ENCODE measurements around the gene ABHD16A. TPM values are rescaled to one million over a fixed set of nuclear protein-coding genes. Genes with fewer than 3 reads are reported as not detected.

Gene ABHD16A
- total RNA-seq, 2 experiments from 2014 or later: 20.9 to 25.1 TPM

- Mint-ChIP-seq H3K36me3 (ENCODE audit: low read depth) (peaks cover 15% of the 10 kb centered on the region), H3K4me1 (peaks cover 33% of the 10 kb centered on the region), H3K27me3 (no peaks in the 10 kb centered on the region), H3K4me3 (peak overlapping the region; percentile 99), H3K27ac (peak overlapping the region; percentile 53), H3K9me3 (ENCODE audit: low read depth) (no peaks in the 10 kb centered on the region)
- DNase-seq: no peak
- no peak for ATAC-seq
- POLR2A ChIA-PET: interaction anchor here (0.5 kb wide), 1 partner anchor 273 kb away, joined by 5 read pairs; no protein-coding TSS in a partner anchor
- CTCF ChIA-PET: interaction anchor here (0.8 to 2.1 kb wide), 2 partner anchors 10 to 102 kb away, joined by 5 to 6 read pairs; no protein-coding TSS in a partner anchor
- intact Hi-C loops (cut with DNase I, micrococcal nuclease): no loop called here
These were observed 2.3 kb downstream of the ABHD16A start for GRCh38 chr6:31700740-31701401.

DNA sequence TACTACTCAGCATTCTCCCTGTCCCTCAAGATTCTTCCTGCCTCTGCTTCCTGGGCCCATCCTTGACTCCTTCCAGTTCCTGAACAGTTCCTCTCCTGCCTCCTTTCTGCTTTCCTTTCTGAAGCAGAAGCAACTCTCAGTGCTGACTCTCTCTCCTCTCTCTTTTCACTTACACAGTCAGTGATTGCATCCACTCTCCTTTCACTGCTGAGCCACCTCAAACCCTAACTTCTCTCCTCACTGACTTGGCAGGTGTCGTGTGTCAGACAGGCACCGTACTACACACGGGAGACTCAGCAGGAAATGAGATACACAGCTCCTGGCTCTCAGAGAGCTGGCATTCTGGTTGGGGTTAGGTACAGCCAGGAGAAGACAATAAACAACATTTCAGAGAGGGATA lies 5.6 kb downstream of the ABHD16A start:
- peak; percentile 34 for DNase-seq
- peak; percentile 70 for ATAC-seq
- Mint-ChIP-seq H3K4me3 (no peak overlapping the region), H3K4me1 (peaks cover 30% of the 10 kb centered on the region), H3K36me3 (ENCODE audit: low read depth) (peaks cover 25% of the 10 kb centered on the region), H3K27ac (peak overlapping the region; percentile 80), H3K27me3 (no peaks in the 10 kb centered on the region), H3K9me3 (ENCODE audit: low read depth) (no peaks in the 10 kb centered on the region)
- intact Hi-C loops (cut with DNase I, micrococcal nuclease): no loop called here
- CTCF ChIA-PET: interaction anchor here (0.7 to 1.3 kb wide), 3 partner anchors 33 to 134 kb away, joined by 3 read pairs; no protein-coding TSS in a partner anchor
- POLR2A ChIA-PET: no interaction called here

DNA sequence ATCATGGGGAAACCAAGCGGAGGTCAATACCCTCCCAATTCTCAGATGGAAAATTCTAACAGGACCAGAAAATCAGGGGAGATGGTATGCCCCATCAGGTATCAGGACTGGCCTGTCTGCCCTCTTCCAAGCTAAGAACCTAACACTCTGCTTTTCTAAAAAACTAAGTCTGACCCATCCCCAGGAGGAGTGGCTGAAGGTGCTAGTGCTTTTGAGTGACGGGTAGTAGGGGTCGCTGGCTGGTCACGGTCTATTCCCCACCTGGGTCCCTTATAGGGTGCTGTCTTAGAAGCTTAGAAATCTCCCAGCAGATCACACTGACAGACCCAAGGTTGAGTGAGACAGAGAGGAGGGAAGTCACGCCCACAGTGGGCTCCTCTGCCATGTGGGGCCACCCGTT lies 9.6 kb downstream of the ABHD16A start:
- no peak overlapping the region for H3K27ac Mint-ChIP-seq
- POLR2A ChIA-PET: interaction anchor here (0.7 kb wide), 1 partner anchor 67 kb away, joined by 4 read pairs; no protein-coding TSS in a partner anchor
- intact Hi-C loops (cut with DNase I, micrococcal nuclease): no loop called here
- peaks cover 26% of the 10 kb centered on the region for H3K36me3 Mint-ChIP-seq (ENCODE audit: low read depth)
- no peak overlapping the region for H3K4me3 Mint-ChIP-seq
- no peaks in the 10 kb centered on the region for H3K9me3 Mint-ChIP-seq (ENCODE audit: low read depth)
- no peaks in the 10 kb centered on the region for H3K27me3 Mint-ChIP-seq
- no peak for DNase-seq
- CTCF ChIA-PET: interaction anchor here (1.0 kb wide), 1 partner anchor 76 kb away, joined by 3 read pairs; no protein-coding TSS in a partner anchor
- ATAC-seq: no peak
- H3K4me1 Mint-ChIP-seq: peaks cover 17% of the 10 kb centered on the region

DNA sequence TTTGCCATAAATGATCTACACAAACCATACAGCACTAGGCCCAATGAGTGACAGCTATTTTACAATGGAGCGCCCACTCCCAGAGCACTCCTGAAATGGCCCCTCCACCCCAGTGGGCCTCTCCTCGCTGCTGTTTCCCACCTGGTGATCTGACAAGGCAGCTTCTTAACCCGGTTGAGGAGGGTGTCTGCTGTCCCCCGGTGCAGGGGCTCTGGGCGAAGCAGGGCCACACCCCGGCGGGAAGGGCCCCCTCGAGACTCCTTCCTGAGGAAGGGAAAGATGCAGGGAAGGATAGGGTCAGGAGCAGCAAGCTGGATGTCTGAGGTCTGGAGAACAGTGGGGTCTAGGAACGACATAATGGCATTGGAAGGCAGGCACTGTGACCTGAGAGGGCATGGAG lies 10.2 kb downstream of the ABHD16A start:
- Mint-ChIP-seq H3K36me3 (ENCODE audit: low read depth) (peaks cover 25% of the 10 kb centered on the region), H3K27ac (no peak overlapping the region), H3K9me3 (ENCODE audit: low read depth) (no peaks in the 10 kb centered on the region), H3K4me3 (no peak overlapping the region), H3K4me1 (peaks cover 15% of the 10 kb centered on the region), H3K27me3 (no peaks in the 10 kb centered on the region)
- DNase-seq (no peak), ATAC-seq (no peak)
- POLR2A ChIA-PET: no interaction called here
- intact Hi-C loops (cut with DNase I, micrococcal nuclease): no loop called here
- CTCF ChIA-PET: interaction anchor here (1.1 kb wide), 1 partner anchor 77 kb away, joined by 3 read pairs; no protein-coding TSS in a partner anchor

GRCh38 chr6:31692353-31692752 lies 10.8 kb downstream of the ABHD16A start:
- DNase-seq: no peak
- intact Hi-C loops (cut with DNase I, micrococcal nuclease): no loop called here
- no peak overlapping the region for H3K27ac Mint-ChIP-seq

DNA sequence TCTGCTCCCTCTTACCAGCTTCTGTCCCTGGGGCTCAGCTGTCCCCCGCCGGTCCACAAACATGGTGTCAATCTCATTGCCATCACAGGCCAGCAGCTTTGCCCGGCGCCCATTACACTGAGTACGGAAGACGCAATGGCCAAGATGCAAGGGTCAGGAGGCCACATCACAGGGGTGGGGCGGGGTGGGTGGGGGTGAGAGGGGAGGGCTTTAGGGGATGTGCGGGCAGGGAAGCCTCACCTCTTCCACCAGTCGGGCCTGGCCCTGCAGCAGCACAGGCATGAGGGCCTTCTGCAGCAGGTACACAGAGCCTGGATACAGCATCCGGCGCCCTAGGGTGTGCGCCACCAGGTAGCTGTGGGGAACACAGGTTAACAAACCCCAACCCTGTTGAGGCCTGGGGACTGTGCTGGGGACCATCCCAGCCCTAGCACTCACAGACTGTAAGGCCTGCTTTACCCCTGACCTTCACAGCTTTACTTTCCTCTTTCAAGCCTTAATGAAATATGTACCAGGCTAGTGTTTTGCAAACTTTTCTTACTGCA lies 11.5 kb downstream of the ABHD16A start:
- intact Hi-C loops (cut with DNase I, micrococcal nuclease): no loop called here
- Mint-ChIP-seq H3K27me3 (no peaks in the 10 kb centered on the region), H3K9me3 (ENCODE audit: low read depth) (no peaks in the 10 kb centered on the region), H3K4me1 (peaks cover 7% of the 10 kb centered on the region), H3K27ac (no peak overlapping the region), H3K36me3 (ENCODE audit: low read depth) (peaks cover 25% of the 10 kb centered on the region), H3K4me3 (no peak overlapping the region)
- ChIA-PET POLR2A (no interaction called here), CTCF (interaction anchor here (1.1 to 1.7 kb wide), 4 partner anchors 9 to 138 kb away, joined by 3 to 6 read pairs (median 4); no protein-coding TSS in a partner anchor)
- DNase-seq: no peak
- no peak for ATAC-seq

More at GRCh38 chr6:31692353-31692752, 10.8 kb downstream of the ABHD16A start:
- ATAC-seq: no peak
- ChIA-PET POLR2A (no interaction called here), CTCF (interaction anchor here (1.1 to 1.2 kb wide), 2 partner anchors 78 to 138 kb away, joined by 3 read pairs; no protein-coding TSS in a partner anchor)
- no peak overlapping the region for H3K4me3 Mint-ChIP-seq
- H3K4me1 Mint-ChIP-seq: peaks cover 9% of the 10 kb centered on the region
- H3K36me3 Mint-ChIP-seq (ENCODE audit: low read depth): peaks cover 26% of the 10 kb centered on the region
- no peaks in the 10 kb centered on the region for H3K9me3 Mint-ChIP-seq (ENCODE audit: low read depth)
- no peaks in the 10 kb centered on the region for H3K27me3 Mint-ChIP-seq

DNA sequence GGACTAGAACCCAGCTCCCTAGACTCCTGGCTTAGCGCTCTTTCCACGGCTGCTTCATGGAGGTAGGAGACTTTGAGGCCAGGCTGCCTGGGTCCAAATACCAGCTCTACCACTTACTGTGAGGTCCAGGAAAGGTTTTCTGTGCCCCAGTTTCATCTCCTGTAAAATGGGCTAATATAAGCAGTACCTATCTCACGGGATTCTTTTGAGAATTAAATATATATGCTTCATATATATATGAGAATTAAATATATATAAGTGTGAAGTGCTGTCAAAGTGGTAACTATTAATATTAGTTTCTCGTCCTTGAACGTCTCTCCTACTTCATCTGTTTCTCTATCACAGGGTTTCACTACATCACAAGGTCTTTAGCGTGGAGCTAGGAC lies 12.1 kb downstream of the ABHD16A start:
- ChIA-PET POLR2A (no interaction called here), CTCF (interaction anchor here (0.6 to 1.7 kb wide), 10 partner anchors 9 to 200 kb away, joined by 3 to 6 read pairs (median 4); partner anchors contain the start of genes LSM2, LY6G5B and TNF)
- Mint-ChIP-seq H3K4me3 (no peak overlapping the region), H3K36me3 (ENCODE audit: low read depth) (peaks cover 25% of the 10 kb centered on the region), H3K27ac (no peak overlapping the region), H3K27me3 (no peaks in the 10 kb centered on the region), H3K4me1 (peaks cover 7% of the 10 kb centered on the region), H3K9me3 (ENCODE audit: low read depth) (no peaks in the 10 kb centered on the region)
- intact Hi-C loops (cut with DNase I, micrococcal nuclease): no loop called here
- DNase-seq: no peak
- ATAC-seq: no peak

GRCh38 chr6:31690231-31691077 lies 12.7 kb downstream of the ABHD16A start:
- ChIA-PET CTCF (interaction anchor here (0.6 to 1.7 kb wide), 14 partner anchors 10 to 248 kb away, joined by 3 to 6 read pairs (median 4); partner anchors contain the start of genes LSM2, LY6G5B and TNF), POLR2A (no interaction called here)
- Mint-ChIP-seq H3K27ac (peak overlapping the region; percentile 69), H3K4me3 (no peak overlapping the region), H3K9me3 (ENCODE audit: low read depth) (no peaks in the 10 kb centered on the region), H3K27me3 (no peaks in the 10 kb centered on the region), H3K4me1 (peaks cover 7% of the 10 kb centered on the region), H3K36me3 (ENCODE audit: low read depth) (peaks cover 24% of the 10 kb centered on the region)
- DNase-seq (no peak), ATAC-seq (no peak)
- intact Hi-C loops (cut with DNase I, micrococcal nuclease): no loop called here

- CTCF ChIA-PET: interaction anchor here (0.7 to 1.6 kb wide), 6 partner anchors 11 to 173 kb away, joined by 3 to 6 read pairs (median 4); no protein-coding TSS in a partner anchor
- Mint-ChIP-seq H3K27ac (no peak overlapping the region), H3K9me3 (ENCODE audit: low read depth) (no peaks in the 10 kb centered on the region), H3K4me3 (no peak overlapping the region), H3K27me3 (no peaks in the 10 kb centered on the region), H3K4me1 (peaks cover 7% of the 10 kb centered on the region), H3K36me3 (ENCODE audit: low read depth) (peaks cover 24% of the 10 kb centered on the region)
- intact Hi-C loops (cut with DNase I, micrococcal nuclease): loop anchor here in 1 of 2 experiments (10.0 kb wide), 1 partner anchor 265 kb away; the partner anchor contains the start of genes NELFE and SKIC2
- DNase-seq (peak; percentile 35), ATAC-seq (no peak)
- POLR2A ChIA-PET: no interaction called here
These were observed 13.6 kb downstream of the ABHD16A start for GRCh38 chr6:31689249-31690110.

GRCh38 chr6:31687860-31688693 lies 15.0 kb downstream of the ABHD16A start:
- intact Hi-C loops (cut with DNase I, micrococcal nuclease): loop anchor here in 1 of 2 experiments (10.0 kb wide), 1 partner anchor 267 kb away; the partner anchor contains the start of genes NELFE and SKIC2

More at GRCh38 chr6:31687860-31688693, 15.0 kb downstream of the ABHD16A start:
- Mint-ChIP-seq H3K27ac (no peak overlapping the region), H3K36me3 (ENCODE audit: low read depth) (peaks cover 17% of the 10 kb centered on the region), H3K27me3 (no peaks in the 10 kb centered on the region), H3K9me3 (ENCODE audit: low read depth) (no peaks in the 10 kb centered on the region), H3K4me3 (no peak overlapping the region), H3K4me1 (peaks cover 7% of the 10 kb centered on the region)
- ChIA-PET POLR2A (no interaction called here), CTCF (no interaction called here)
- ATAC-seq: no peak
- DNase-seq: no peak

Measured in activated CD4-positive, alpha-beta T cell treated with anti-CD3 and anti-CD28 coated beads for 36 hours (primary cell).